Measurements from ENCODE around the gene EEPD1. TPM values are rescaled to one million over a fixed set of nuclear protein-coding genes. Genes with fewer than 3 reads are reported as not detected.

EEPD1 gene
- total RNA-seq, 1 donor from 2014 or later, result 9.6 TPM

DNA sequence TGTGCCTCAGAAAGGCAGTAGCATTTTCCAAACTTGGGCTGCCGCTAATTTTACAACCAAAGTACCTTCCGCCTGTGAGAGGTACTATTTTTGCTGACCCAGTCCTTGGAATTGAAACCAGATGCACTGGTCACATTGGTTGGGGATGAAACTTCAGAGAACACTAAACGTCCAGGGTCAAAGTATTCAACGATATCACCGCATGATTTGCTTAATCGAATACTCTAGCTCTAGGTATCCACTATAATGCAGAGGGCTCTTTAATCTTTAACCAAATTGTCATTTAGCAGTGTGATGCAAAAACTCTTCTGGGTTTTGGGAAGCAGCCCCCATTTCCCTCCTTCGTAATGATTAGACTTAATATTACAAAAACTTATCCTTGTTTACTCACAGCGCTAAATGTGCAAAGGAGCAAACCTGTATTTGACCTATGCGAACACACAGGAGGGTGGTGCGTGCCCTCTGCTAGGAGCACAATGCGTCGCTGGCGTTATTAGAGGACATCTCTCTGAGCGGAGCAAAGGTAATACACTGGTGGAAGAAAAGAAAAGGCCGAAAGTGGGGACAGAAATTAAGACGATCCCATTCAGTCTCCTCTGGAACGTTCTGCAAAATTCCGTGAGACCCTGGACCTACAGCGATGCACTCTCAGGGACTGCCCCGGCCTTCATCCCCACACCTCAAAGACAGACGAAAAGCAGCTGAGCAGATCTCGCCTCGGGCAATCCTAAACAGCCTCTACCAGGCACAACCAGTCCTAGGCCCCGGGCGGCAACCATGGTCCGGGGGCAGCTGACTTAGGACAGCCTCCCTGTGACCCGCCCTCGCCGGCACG lies 916 bp upstream of the EEPD1 start:
- DNase-seq, result peak; percentile 29

DNA sequence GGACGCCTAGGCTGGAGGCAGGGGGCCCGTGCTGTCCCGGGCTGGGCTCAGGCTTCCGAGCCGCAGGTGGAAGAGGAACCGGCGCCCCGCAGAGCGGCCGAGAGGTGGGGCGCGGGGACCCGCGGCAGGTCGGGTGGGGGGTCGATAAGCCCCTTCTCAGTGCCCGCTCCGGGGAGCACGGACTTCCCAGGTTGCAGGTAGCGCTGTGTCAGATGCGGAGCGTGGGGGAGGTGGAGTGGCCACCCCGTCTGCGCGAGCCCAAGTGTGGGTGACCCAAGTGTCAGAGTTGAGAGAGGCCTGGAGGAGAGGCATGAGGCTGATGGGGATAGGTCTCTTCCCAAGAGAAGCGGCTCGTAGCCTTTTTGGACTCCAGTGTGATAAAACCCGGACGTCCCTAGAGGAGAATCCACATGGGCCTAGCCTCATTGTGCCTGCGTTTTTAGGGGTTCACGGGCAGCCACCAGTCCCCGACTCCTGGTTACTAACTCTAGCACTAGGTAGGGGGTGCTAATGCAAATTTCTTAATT lies 580 bp downstream of the EEPD1 start:
- no peak for DNase-seq
- intact Hi-C loops (cut with micrococcal nuclease), result loop anchor here (10.0 kb wide), 1 partner anchor 141 kb away; no protein-coding TSS in a partner anchor
- no peak for ATAC-seq

More for the DNA sequence above, 916 bp upstream of the EEPD1 start:
- no peak for ATAC-seq
- intact Hi-C loops (cut with micrococcal nuclease), result loop anchor here (10.0 kb wide), 1 partner anchor 143 kb away; no protein-coding TSS in a partner anchor

DNA sequence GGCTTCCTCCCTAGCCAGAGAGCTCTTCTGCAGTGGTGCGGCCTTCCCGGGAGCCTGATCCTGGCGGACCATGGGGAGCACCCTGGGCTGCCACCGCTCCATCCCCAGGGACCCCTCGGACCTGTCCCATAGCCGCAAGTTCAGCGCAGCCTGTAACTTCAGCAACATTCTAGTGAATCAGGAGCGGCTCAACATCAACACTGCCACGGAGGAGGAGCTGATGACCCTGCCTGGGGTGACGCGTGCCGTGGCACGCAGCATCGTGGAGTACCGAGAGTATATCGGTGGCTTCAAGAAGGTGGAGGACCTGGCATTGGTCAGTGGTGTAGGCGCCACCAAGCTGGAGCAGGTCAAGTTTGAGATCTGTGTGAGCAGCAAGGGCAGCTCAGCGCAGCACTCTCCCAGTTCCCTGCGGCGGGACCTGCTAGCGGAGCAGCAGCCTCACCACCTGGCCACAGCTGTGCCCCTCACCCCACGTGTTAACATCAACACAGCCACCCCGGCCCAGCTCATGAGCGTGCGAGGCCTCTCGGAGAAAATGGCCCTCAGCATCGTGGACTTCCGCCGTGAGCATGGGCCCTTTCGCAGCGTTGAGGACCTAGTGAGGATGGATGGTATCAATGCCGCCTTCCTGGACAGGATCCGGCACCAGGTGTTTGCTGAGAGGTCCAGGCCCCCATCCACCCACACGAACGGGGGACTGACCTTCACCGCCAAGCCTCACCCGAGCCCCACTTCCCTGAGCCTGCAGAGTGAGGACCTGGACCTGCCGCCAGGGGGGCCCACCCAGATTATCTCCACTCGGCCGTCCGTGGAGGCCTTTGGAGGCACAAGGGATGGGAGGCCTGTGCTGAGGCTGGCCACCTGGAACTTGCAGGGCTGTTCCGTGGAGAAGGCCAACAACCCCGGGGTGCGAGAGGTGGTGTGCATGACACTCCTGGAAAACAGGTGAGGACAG lies 1.5 kb downstream of the EEPD1 start:
- intact Hi-C loops (cut with micrococcal nuclease), result loop anchor here (10.0 kb wide), 1 partner anchor 140 kb away; no protein-coding TSS in a partner anchor
- DNase-seq (peak; percentile 33), ATAC-seq (no peak)

DNA sequence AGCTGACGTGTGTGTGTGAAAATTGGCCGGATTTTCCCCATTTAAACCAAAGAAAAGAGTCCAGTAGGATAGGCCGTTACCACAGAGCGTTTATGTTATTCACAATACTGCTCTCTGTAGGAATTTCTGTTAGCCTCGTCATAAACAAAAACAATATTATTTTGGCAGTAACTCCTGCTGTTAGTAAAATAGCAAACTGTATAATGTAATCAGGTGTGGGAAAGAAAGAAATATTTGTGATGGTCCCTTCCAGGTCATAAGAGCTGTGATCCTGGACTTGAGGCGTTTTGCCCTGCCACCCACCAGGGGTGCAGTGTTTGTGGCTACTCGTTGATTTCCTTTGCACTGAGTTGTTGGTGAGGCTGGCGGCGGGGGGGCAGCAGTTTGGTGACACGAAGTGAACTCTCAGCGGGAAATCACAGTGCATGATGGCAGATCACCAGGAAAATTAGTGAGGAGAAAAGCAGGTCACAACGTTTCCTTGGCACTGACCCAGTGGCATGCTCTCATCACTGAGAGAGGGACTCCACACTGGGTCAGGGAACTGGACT lies 2.8 kb downstream of the EEPD1 start:
- ATAC-seq (peak; percentile 0), DNase-seq (peak; percentile 79)
- intact Hi-C loops (cut with micrococcal nuclease), result loop anchor here (10.0 kb wide), 1 partner anchor 139 kb away; no protein-coding TSS in a partner anchor

DNA sequence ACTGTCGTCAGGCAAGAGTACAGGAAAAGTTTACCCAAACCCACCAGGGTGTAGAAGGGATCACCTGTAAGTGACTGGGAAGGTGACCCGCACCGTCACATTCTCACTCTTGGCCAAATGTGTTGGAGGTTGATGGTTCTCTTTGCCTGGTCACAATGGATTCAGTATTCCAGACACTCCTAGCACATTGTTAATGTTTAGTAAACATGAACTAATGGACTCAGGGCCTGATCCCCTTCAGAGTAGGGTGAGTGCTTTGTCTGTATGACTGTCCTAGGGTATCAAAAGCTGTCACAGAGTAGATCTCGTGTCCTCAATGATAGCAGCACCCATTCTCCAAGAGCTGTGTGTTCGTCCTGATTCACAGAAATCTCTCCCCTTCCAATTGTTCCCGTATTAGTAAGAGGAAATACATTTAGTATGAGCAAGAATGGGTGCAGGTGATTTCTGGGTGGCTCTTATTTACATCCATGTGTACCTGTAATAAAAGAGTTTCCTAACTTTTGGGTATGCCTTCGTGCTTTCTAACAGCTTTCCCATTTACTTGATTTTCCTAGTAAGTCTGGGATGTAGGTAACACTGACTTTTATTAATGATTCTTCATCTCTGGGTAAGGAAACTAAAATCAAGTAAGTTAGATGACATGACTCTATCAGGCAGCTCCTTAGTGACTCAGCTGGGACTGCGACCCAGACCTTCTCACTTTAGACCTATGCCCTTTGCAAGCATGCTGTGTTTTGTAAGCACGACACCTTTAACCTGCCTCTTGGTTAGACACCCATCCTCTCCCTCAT lies 4.7 kb downstream of the EEPD1 start:
- no peak for DNase-seq
- intact Hi-C loops (cut with micrococcal nuclease), result loop anchor here (10.0 kb wide), 1 partner anchor 137 kb away; no protein-coding TSS in a partner anchor
- ATAC-seq, result no peak

DNA sequence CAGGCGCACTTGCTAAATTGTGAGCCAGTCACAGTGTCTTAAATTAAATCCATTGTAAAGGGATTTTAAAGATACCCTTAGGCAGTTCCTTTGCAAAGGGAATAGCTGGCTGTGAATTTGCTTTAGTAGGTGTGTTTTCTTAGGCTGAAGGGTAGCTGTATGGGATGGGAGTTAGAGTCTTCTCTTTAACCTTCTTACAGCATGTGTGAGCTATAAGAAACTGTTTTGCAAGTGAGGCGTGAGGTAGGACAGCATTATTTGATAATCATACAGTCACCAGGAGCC lies 5.2 kb downstream of the EEPD1 start:
- intact Hi-C loops (cut with micrococcal nuclease), result loop anchor here (10.0 kb wide), 1 partner anchor 137 kb away; no protein-coding TSS in a partner anchor
- DNase-seq, result no peak
- ATAC-seq, result no peak

DNA sequence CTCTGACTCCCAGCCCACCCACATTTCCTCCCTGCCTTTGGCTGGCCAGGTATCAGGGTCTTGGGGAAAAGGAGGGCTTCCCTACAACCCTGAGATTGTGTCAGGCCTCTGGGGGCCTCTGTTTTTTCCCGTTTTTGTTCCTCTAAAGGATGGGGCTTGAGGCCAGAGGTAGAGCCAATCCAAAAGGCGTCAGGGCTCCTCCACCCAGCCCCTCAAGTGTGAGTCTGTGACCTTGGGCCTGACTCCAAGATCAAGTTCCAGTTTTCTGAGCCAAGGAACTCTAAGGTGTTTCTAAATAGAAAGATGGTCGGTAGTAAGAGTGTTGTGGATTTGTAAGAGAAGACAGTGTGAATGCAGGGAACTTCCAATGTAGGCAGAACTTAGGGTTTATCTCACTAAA lies 6.6 kb downstream of the EEPD1 start:
- ATAC-seq (no peak), DNase-seq (no peak)
- intact Hi-C loops (cut with micrococcal nuclease), result loop anchor here (10.0 kb wide), 1 partner anchor 135 kb away; no protein-coding TSS in a partner anchor

DNA sequence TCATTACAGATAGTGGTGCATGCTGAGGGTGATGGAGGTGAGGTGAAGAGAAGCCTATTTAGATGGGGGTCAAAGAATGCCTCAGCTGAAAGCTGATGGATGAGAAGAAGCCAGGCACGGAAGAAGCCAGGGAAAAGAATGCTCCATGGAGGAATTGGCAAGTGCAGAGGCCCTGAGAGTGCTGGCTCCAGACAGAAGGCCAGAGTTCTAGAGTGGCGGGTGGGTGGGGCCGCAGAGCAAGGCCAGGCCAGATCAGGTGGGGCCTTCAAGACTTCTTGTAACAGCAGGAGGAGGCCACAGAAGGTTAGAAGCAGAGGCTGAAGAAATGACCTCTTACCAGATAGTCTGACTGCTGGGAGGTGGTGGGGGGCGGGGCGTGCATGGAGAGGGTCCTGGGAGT lies 7.3 kb downstream of the EEPD1 start:
- intact Hi-C loops (cut with micrococcal nuclease), result no loop called here
- ATAC-seq, result no peak

DNA sequence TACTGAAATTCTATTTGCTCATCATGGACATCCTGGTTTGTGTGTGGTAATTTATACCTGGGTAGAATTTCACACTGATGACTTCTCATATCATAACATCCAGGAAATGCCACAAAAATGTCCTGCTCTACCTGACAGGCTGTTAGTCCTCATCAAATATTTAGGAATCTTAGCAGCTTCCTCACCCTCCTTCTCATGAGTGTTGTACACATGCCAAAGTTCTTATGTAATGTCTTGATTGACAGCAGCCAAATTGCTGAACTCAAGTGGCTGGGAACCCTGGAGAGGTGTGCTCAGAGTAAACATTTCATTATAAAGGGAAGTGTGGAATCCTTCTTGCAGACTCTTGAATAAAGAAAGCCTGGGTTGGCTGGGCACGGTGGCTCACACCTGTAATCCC lies 8.9 kb downstream of the EEPD1 start:
- intact Hi-C loops (cut with micrococcal nuclease), result no loop called here
- ATAC-seq (no peak), DNase-seq (no peak)

More for the DNA sequence above, 7.3 kb downstream of the EEPD1 start:
- DNase-seq, result no peak

DNA sequence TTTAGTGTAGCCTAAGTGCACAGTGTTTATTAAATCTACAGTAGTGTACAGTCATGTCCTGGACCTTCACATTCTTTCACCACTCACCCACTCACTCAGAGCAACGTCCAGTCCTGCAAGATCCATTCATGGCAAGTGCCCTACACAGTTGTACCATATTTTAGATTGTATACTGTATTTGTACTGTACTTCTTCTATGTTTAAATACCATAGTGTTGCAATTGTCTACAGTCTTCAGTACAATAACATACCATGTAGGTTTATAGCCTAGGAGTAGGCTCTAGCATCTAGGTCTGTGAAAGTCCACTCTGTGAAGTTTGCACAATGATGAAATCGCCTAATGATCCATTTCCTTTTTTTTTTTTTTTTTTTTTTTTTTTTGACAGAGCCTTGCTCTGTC lies 12.0 kb downstream of the EEPD1 start:
- no peak for ATAC-seq
- intact Hi-C loops (cut with micrococcal nuclease), result no loop called here
- no peak for DNase-seq

DNA sequence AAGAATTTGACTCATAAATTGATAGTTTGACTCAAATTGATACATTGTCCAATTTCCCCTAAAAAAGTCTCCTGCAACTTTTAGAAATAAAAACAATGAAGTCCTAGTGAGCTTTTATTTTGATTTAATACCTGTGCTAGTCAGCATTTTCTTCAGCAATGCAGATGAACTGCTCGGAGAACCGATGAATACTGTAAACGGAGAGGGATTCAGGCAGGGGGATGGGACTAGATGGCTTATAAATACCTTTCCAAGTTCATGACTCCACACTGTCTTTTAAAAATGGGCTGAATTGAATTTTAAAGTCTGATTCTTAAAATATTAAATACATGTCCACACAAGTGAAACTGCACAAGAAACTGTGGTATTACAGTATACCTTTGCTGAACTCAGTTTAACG lies 12.7 kb downstream of the EEPD1 start:
- no peak for DNase-seq
- intact Hi-C loops (cut with micrococcal nuclease), result no loop called here
- no peak for ATAC-seq

DNA sequence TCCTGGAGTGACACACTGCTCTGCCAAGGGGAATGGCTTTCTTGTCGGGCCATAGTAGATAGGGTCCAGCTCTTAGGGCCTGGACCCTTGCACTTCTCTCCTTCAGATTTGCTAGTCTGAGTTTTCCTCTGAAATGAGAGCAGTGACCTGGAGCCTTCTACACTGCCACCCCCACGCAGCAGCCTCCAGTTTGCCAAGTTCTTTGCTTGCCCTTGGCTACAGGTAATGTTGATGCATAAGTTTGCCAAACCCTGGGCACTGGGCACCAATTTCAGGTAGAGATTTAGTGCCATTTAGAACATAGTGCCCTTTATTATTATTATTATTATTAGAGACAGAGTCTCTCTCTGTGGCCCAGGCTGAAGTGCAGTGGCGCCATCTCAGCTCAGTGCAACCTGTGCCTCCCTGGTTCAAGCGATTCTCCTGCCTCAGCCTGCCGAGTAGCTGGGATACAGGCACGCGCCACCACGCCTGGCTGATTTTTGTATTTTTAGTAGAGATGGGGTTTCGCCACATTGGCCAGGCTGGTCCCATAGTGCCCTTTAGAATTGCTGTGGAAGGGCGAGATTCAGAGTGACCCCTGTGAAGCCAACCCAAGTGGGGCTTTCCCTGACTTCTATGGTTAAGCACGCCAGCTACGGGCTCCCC lies 14.5 kb downstream of the EEPD1 start:
- ATAC-seq (no peak), DNase-seq (no peak)
- intact Hi-C loops (cut with micrococcal nuclease), result no loop called here

DNA sequence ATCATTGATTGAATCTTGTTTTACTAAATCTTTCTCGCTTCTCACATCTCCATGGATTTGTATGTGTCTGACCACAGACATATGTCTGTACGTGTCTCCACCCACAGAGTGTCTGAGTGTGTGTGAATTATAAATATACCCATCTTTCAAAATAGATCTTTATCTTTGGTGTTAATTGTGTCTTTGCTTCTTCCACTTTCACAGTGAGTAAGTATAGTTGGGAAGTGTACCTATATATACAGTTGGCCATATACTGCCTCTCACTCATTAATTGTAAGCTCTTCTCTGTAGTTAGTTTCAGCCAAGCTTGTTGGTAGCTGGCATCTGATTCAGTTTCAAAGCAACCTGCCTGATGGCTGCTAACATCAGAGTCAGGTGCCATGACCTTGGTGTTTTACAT lies 18.4 kb downstream of the EEPD1 start:
- intact Hi-C loops (cut with micrococcal nuclease), result no loop called here
- no peak for DNase-seq
- ATAC-seq, result no peak

DNA sequence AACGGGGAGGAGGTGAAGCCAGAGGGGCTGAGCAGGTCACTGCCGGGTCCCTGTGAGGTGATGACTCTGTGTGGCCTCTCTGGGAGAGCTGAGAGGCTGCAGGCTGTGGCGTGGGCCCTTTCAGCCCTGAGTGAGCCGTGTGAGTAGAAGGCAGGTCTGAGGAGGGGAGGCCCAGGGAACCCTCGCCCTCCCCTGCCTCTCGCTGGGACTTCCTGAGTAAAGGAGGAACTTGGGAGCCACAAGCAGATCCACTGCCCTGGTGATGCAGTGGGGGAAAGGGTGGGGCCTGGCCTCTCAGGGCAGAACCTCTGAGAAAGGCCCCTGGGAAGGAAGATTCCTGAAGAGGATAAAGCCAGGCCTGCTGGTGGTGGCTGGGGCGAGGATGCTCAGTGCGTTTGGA lies 22.8 kb downstream of the EEPD1 start:
- ATAC-seq, result peak; percentile 82
- peak; percentile 63 for DNase-seq
- intact Hi-C loops (cut with micrococcal nuclease), result no loop called here

DNA sequence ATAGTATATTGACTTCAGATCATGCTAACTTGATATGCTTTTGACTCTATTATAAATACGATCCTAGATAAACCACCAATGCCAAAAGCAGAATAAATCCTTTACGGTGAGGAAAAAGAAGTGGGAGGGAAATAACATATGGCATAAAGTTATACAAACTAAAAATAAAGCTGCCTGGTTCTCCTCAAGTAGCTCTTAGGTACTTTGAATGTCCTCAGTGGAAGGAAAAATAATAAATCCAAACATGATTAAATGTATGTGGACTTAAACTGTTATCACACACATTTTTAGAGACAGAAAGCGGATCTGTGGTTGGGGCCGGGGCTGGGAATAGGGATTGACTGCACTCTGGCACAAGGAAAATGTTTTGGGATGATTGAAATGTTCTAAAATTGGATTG lies 23.6 kb downstream of the EEPD1 start:
- ATAC-seq (no peak), DNase-seq (no peak)
- intact Hi-C loops (cut with micrococcal nuclease), result no loop called here

DNA sequence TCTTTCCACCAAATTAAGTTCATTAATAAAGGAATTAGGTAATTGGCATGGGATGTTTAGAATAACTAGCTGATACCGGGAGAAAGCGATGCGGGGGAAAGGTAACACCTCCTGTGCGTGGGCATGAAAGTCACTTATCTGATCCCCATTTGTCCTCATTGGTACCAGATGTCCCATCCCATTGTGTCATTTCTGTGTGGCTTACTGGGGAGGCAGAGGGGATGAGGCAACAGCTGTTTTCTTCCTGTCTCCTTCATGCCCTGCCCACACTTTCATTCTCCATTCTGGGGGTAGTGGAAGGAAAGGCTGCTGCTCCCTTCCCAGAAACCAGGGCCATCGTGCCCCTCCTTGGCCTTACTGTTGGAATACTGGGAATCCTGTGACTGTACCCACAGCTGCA lies 27.1 kb downstream of the EEPD1 start:
- DNase-seq, result no peak
- ATAC-seq, result no peak
- intact Hi-C loops (cut with micrococcal nuclease), result no loop called here

DNA sequence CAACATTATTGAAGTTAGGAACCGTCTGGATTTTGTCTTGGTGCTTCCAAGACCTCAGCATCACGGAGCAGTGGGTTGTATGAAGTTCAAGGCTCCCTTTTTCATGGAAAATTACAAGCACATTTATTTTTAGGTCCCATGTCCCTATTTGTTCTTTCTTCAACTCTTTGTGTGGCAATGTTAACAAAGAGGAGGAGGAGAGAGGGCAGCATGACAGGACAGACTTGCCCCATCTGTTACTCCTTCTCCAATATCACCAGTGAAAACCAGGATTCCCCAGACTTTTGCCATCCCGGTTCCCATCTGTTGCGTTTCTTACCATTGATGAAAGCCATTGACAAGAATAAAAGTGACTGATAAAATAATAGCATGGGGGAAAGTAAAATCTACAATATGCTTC lies 28.6 kb downstream of the EEPD1 start:
- intact Hi-C loops (cut with micrococcal nuclease), result no loop called here
- no peak for ATAC-seq

More for the DNA sequence above, 28.6 kb downstream of the EEPD1 start:
- no peak for DNase-seq

Data from left ventricle myocardium superior (tissue), 1 donor.